ENCODE results near the gene LRP2.

DNA sequence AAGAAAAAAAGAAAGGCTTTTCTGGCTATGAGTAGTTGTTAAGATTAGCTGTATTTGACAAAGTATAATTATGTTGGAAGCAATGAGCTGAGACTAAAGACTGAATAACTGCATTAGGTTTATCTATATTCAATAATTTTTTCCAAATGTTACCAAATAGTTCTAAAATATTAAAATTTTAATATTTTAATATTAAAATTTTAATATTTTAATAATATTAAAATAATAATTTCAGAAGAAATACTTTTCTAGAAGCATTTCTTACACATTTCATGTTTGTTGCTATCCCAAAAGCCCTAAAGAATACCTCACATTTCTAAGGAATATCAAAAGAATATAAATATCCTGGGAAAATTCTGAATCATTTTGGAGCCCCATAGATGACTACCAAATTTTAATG, 74.7 kb downstream of the LRP2 start:
- TF ChIP-seq, protein P1, sequence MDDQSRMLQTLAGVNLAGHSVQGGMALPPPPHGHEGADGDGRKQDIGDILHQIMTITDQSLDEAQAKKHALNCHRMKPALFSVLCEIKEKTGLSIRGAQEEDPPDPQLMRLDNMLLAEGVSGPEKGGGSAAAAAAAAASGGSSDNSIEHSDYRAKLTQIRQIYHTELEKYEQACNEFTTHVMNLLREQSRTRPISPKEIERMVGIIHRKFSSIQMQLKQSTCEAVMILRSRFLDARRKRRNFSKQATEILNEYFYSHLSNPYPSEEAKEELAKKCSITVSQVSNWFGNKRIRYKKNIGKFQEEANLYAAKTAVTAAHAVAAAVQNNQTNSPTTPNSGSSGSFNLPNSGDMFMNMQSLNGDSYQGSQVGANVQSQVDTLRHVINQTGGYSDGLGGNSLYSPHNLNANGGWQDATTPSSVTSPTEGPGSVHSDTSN (CRISPR knock-in tag; IDR thresholded peaks at IDR 0.05) = no peak
- TF ChIP-seq, protein P2, sequence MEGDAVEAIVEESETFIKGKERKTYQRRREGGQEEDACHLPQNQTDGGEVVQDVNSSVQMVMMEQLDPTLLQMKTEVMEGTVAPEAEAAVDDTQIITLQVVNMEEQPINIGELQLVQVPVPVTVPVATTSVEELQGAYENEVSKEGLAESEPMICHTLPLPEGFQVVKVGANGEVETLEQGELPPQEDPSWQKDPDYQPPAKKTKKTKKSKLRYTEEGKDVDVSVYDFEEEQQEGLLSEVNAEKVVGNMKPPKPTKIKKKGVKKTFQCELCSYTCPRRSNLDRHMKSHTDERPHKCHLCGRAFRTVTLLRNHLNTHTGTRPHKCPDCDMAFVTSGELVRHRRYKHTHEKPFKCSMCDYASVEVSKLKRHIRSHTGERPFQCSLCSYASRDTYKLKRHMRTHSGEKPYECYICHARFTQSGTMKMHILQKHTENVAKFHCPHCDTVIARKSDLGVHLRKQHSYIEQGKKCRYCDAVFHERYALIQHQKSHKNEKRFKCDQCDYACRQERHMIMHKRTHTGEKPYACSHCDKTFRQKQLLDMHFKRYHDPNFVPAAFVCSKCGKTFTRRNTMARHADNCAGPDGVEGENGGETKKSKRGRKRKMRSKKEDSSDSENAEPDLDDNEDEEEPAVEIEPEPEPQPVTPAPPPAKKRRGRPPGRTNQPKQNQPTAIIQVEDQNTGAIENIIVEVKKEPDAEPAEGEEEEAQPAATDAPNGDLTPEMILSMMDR (tag by site-specific recombination; IDR thresholded peaks at IDR 0.05) = no peak
- TF ChIP-seq REPIN1 (tag by site-specific recombination; IDR thresholded peaks at IDR 0.05; ENCODE audit: low read depth) = no peak
- TF ChIP-seq ZNF529 (tag by site-specific recombination; IDR thresholded peaks at IDR 0.05; ENCODE audit: insufficient replicate concordance) = no peak
- no peak for TF ChIP-seq ZNF707 (tag by site-specific recombination; IDR thresholded peaks at IDR 0.05)
- TF ChIP-seq ZNF670 (tag by site-specific recombination; IDR thresholded peaks at IDR 0.05; ENCODE audit: low read depth) = no peak
- no peak for TF ChIP-seq ZNF792 (tag by site-specific recombination; IDR thresholded peaks at IDR 0.05)
- no peak for TF ChIP-seq SP2 (tag by site-specific recombination; IDR thresholded peaks at IDR 0.05)
- TF ChIP-seq ZFP69B (tag by site-specific recombination; IDR thresholded peaks at IDR 0.05) = no peak
- no peak for TF ChIP-seq ZNF747 (tag by site-specific recombination; IDR thresholded peaks at IDR 0.05)
- no peak for TF ChIP-seq ZNF16 (tag by site-specific recombination; IDR thresholded peaks at IDR 0.05; ENCODE audit: low read depth)

Data from HEK293 (cell line).